ENCODE data around the gene LIMS2. TPM values are rescaled to one million over a fixed set of nuclear protein-coding genes. Genes with fewer than 3 reads are reported as not detected.

LIMS2 gene
- total and polyA plus RNA-seq, 2 of the 8 experiments (the other 6 are each of a cell fraction or from before 2014, with no cell fraction given), result 3.3 to 4.8 TPM

- TF ChIP-seq CHD7 (IDR thresholded peaks at IDR 0.05; ENCODE audit: insufficient replicate concordance, low read length) (no peak), MAFK (IDR thresholded peaks at IDR 0.05; ENCODE audit: low read depth, low read length) (no peak), RBBP5 (IDR thresholded peaks at IDR 0.05; ENCODE audit: borderline replicate concordance, low read depth, low read length) (no peak), BRCA1 (IDR thresholded peaks at IDR 0.05; ENCODE audit: low read depth, low read length) (no peak), ZNF274 (IDR thresholded peaks at IDR 0.05; ENCODE audit: borderline replicate concordance, extremely low read depth, low read length) (no peak), CBX8 (IDR thresholded peaks at IDR 0.05; ENCODE audit: borderline replicate concordance, low read depth, low read length) (no peak), RFX5 (IDR thresholded peaks at IDR 0.05; ENCODE audit: borderline replicate concordance, low read depth, low read length) (no peak), CHD1 (IDR thresholded peaks at IDR 0.05; ENCODE audit: low read depth, low read length) (no peak), EZH2 (IDR thresholded peaks at IDR 0.05; ENCODE audit: low read depth, low read length, severe bottlenecking) (no peak)
- TF ChIP-seq, protein P1, sequence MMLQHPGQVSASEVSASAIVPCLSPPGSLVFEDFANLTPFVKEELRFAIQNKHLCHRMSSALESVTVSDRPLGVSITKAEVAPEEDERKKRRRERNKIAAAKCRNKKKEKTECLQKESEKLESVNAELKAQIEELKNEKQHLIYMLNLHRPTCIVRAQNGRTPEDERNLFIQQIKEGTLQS (IDR thresholded peaks at IDR 0.05; ENCODE audit: insufficient read depth, low read depth, low read length), result no peak
Measured at GRCh38 chr2:127704641-127705390, 29.5 kb upstream of the LIMS2 start (continued).
